CD4-positive, alpha-beta T cell (primary cell): ENCODE measurements around the gene PRKCI. TPM values are rescaled to one million over a fixed set of nuclear protein-coding genes. Genes with fewer than 3 reads are reported as not detected.

ENCODE experiments used
- ATAC-seq: fragments of 200-7000 bp; cut with Tn5 transposase; one replicate; pipeline ENCODE4 v1.10.0; 2022; ENCODE audit warnings: mild to moderate bottlenecking; ENCODE audit not compliant: poor library complexity
- CTCF ChIA-PET: fragments of 350-600 bp; sonication (Branson Sonifier 250); formaldehyde crosslinking; loops from one replicate; lab custom pipeline; 2021; ENCODE audit warnings: antibody characterized with exemption, inconsistent platforms; lab: Charles Lee
- POLR2A ChIA-PET: fragments of 350-600 bp; sonication (Branson Sonifier 250); formaldehyde crosslinking; loops from one replicate; lab custom pipeline; 2021; ENCODE audit warnings: antibody characterized with exemption, inconsistent platforms; lab: Charles Lee
- DNase-seq, 14 experiments: peaks; one replicate each; pipeline ENCODE4 v3.0.0-alpha.2; 2013 to 2020; ENCODE audit warnings: mixed read lengths in 2 of 14
- H3K27ac ChIP-seq, 2 donors: one replicate each; pipeline versions ENCODE4 v1.5.1 to v1.7.0; 2013; ENCODE audit warnings: low read length in 2 of 2, low read depth in 1 of 2, mild to moderate bottlenecking in 1 of 2
- H3K27me3 ChIP-seq, 2 experiments: 1 replicate in 1 of 2; 2 replicates in 1 of 2; pipeline versions ENCODE4 v1.6.1 to v1.7.0; 2013; ENCODE audit warnings: low read length in 2 of 2, control low read depth in 1 of 2, mild to moderate bottlenecking in 1 of 2, moderate library complexity in 1 of 2; ENCODE audit not compliant: insufficient read depth in 2 of 2, control insufficient read depth in 1 of 2
- H3K36me3 ChIP-seq: one replicate; pipeline ENCODE4 v1.6.1; 2013; ENCODE audit warnings: low read length, control low read depth; ENCODE audit not compliant: insufficient read depth
- H3K4me1 ChIP-seq: one replicate; pipeline ENCODE4 v1.6.1; 2013; ENCODE audit warnings: low read length, control low read depth; ENCODE audit not compliant: insufficient read depth
- H3K4me3 ChIP-seq: one replicate; pipeline ENCODE4 v1.5.1; 2013; ENCODE audit warnings: mild to moderate bottlenecking, low read length, moderate library complexity
- H3K9me3 ChIP-seq, 2 experiments: 1 replicate in 1 of 2; 2 replicates in 1 of 2; pipeline versions ENCODE4 v1.6.1 to v1.7.0; 2013; ENCODE audit warnings: low read length in 2 of 2, mild to moderate bottlenecking in 2 of 2, control low read depth in 1 of 2, moderate library complexity in 1 of 2; ENCODE audit not compliant: control insufficient read depth in 1 of 2, insufficient read depth in 1 of 2
- H3K27ac Mint-ChIP-seq: one replicate; pipeline ENCODE4 v1.8.0; 2020; ENCODE audit warnings: mixed read lengths
- H3K27me3 Mint-ChIP-seq: one replicate; pipeline ENCODE4 v1.8.0; 2021; ENCODE audit warnings: mixed read lengths
- H3K36me3 Mint-ChIP-seq: one replicate; pipeline ENCODE4 v1.8.0; 2021; ENCODE audit warnings: low read depth, mixed read lengths
- H3K4me1 Mint-ChIP-seq: one replicate; pipeline ENCODE4 v1.8.0; 2021; ENCODE audit warnings: low read depth, mixed read lengths
- H3K4me3 Mint-ChIP-seq: one replicate; pipeline ENCODE4 v1.8.0; 2020; ENCODE audit warnings: mild to moderate bottlenecking, mixed read lengths
- H3K9me3 Mint-ChIP-seq: one replicate; pipeline ENCODE4 v1.8.0; 2020; ENCODE audit warnings: mixed read lengths
- intact Hi-C, 2 experiments: fragments of 100-400 bp; cut with DNase I in 1 of 2; cut with micrococcal nuclease in 1 of 2; formaldehyde crosslinking; loops; one replicate each; pipeline versions ENCODE4 v1.15.1 to v1.9.0; 2023 to 2025; cut with DNase I, micrococcal nuclease
- total RNA-seq, 174 experiments: library from RNA in 2 of 174; stranded (reverse) in 2 of 174; gene quantifications; one replicate each; pipeline ENCODE4 v1.2.3 and lab custom pipeline; 2021 to 2026
- TF ChIP-seq, protein P1 (sequence below): fragments of 200-600 bp; IDR thresholded peaks from one replicate; pipeline ENCODE4 v1.8.0; 2022; ENCODE audit warnings: antibody characterized with exemption, mild to moderate bottlenecking

PRKCI gene
- total RNA-seq, 2 experiments from 2014 or later = 16.4 to 18.0 TPM

DNA sequence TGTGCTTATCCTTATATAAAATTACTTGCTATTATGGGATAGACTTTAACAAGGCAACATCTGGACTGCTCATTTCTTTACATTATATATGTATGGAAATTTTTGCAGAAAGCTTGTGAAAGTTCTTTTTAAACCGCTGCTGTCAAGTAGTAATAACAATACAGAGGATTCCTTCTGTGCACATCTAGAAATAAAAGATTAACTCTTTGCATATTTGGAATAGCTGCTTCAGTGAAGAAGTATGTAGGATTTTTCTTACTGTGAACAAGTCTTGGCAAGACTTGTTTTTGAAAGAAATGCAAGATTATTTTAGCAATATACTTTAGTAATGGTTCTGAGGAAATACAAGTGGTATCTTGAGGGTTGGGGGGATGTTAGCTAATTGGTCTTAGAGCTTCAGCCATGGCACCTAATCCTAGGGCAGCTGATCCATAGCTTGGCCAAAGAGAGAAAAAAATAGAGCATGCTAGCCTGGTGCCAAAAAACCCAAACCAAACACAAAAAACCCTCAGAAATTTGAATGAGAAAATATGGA, 4.3 kb downstream of the PRKCI start:
- Mint-ChIP-seq H3K27me3 (no peaks in the 10 kb centered on the region), H3K27ac (no peak overlapping the region), H3K9me3 (no peaks in the 10 kb centered on the region), H3K36me3 (peaks cover 17% of the 10 kb centered on the region), H3K4me1 (peaks cover 49% of the 10 kb centered on the region), H3K4me3 (no peak overlapping the region)
- ChIA-PET POLR2A (no interaction called here), CTCF (interaction anchor here (0.6 kb wide), 1 partner anchor 83 kb away, joined by 5 read pairs; no protein-coding TSS in a partner anchor)
- no peaks in the 10 kb centered on the region for H3K27me3 ChIP-seq
- TF ChIP-seq, protein P1, sequence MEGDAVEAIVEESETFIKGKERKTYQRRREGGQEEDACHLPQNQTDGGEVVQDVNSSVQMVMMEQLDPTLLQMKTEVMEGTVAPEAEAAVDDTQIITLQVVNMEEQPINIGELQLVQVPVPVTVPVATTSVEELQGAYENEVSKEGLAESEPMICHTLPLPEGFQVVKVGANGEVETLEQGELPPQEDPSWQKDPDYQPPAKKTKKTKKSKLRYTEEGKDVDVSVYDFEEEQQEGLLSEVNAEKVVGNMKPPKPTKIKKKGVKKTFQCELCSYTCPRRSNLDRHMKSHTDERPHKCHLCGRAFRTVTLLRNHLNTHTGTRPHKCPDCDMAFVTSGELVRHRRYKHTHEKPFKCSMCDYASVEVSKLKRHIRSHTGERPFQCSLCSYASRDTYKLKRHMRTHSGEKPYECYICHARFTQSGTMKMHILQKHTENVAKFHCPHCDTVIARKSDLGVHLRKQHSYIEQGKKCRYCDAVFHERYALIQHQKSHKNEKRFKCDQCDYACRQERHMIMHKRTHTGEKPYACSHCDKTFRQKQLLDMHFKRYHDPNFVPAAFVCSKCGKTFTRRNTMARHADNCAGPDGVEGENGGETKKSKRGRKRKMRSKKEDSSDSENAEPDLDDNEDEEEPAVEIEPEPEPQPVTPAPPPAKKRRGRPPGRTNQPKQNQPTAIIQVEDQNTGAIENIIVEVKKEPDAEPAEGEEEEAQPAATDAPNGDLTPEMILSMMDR = no peak
- intact Hi-C loops = loop anchor here in 1 of 2 experiments (5.0 kb wide), 1 partner anchor 254 kb away; no protein-coding TSS in a partner anchor
- H3K36me3 ChIP-seq = no peaks in the 10 kb centered on the region
- H3K4me1 ChIP-seq = peaks cover 13% of the 10 kb centered on the region
- no peak overlapping the region for H3K27ac ChIP-seq
- no peaks in the 10 kb centered on the region for H3K9me3 ChIP-seq
- H3K4me3 ChIP-seq = no peak overlapping the region
- ATAC-seq = no peak
- no peak for DNase-seq

DNA sequence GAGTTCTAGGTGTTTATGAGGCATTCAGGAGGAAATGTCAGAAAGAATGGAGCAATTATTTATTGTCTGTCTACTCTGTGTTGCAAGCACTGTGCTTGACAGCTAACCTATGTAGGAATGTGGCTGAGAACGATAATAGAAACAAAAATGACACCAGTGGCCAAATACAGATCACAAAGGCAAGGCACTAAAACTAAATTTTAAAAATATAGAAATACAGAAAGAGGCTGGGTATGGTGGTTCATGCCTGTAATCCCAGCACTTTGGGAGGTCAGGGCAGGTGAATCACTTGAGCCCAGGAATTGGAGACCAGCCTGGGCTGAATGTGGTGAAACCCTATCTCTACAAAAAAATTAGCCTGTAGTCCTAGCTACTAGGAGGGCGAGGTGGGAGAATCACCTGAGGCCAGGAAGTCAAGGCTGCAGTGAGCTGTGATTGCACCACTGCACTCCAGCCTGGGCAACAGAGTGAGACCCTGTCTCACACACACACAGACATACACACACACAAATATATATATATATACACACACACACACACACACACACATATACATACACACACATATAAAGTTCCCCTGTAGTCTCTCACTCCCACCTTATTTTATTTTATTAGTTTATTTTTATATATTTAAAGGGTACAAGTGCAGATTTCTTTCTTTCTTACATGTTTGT, 6.0 kb downstream of the PRKCI start:
- TF ChIP-seq, protein P1 = no peak
- Histone ChIP-seq H3K4me1 (peaks cover 5% of the 10 kb centered on the region), H3K9me3 (no peaks in the 10 kb centered on the region), H3K27me3 (no peaks in the 10 kb centered on the region), H3K4me3 (no peak overlapping the region), H3K36me3 (no peaks in the 10 kb centered on the region), H3K27ac (no peak overlapping the region)
- no peak overlapping the region for H3K27ac Mint-ChIP-seq
- intact Hi-C loops = loop anchor here in 1 of 2 experiments (5.0 kb wide), 1 partner anchor 256 kb away; no protein-coding TSS in a partner anchor
- DNase-seq (no peak), ATAC-seq (no peak)
- H3K27me3 Mint-ChIP-seq = no peaks in the 10 kb centered on the region
- H3K36me3 Mint-ChIP-seq = peaks cover 5% of the 10 kb centered on the region
- no peaks in the 10 kb centered on the region for H3K9me3 Mint-ChIP-seq
- POLR2A ChIA-PET = no interaction called here
- no peak overlapping the region for H3K4me3 Mint-ChIP-seq
- CTCF ChIA-PET = no interaction called here
- H3K4me1 Mint-ChIP-seq = peaks cover 38% of the 10 kb centered on the region

DNA sequence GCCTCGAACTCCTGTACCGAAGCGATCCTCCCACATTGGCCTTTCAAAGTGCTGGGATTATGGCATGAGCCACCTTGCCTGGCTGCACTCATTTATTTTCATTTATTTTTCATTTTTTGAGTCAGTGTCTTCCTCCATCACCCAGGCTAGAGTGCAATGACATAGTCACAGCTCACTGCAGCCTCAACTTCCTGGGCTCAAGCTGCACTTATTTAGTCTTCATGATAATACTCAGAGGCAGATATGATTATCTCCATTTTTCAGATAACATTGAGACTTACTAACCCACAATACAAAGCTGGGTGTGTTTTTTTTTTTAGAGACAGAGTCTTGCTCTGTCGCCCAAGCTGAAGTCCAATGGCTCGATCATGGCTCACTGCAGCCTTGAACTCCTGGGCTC, 10.0 kb downstream of the PRKCI start:
- H3K36me3 ChIP-seq = peaks cover 13% of the 10 kb centered on the region
- no peaks in the 10 kb centered on the region for H3K9me3 ChIP-seq
- TF ChIP-seq, protein P1 = no peak
- H3K27ac ChIP-seq = no peak overlapping the region
- no peak for DNase-seq
- POLR2A ChIA-PET = no interaction called here
- Mint-ChIP-seq H3K4me1 (peaks cover 15% of the 10 kb centered on the region), H3K4me3 (no peak overlapping the region), H3K9me3 (no peaks in the 10 kb centered on the region), H3K36me3 (peaks cover 23% of the 10 kb centered on the region), H3K27ac (no peak overlapping the region), H3K27me3 (no peaks in the 10 kb centered on the region)
- no peak overlapping the region for H3K4me3 ChIP-seq
- no peaks in the 10 kb centered on the region for H3K4me1 ChIP-seq
- CTCF ChIA-PET = no interaction called here
- ATAC-seq = no peak
- no peaks in the 10 kb centered on the region for H3K27me3 ChIP-seq
- intact Hi-C loops = no loop called here
